Measurements from ENCODE around the gene CSNK1G2.

CSNK1G2 gene

GRCh38 chr19:1941146-1942077, at the start of gene CSNK1G2:
TSS of gene CSNK1G2 (plus strand) at chr19:1941172. CDS start at chr19:1969773, 28,601 bp downstream.
- in situ Hi-C loops (cut with MboI; ENCODE audit: low sequenced_read_pairs): no loop called here

DNA sequence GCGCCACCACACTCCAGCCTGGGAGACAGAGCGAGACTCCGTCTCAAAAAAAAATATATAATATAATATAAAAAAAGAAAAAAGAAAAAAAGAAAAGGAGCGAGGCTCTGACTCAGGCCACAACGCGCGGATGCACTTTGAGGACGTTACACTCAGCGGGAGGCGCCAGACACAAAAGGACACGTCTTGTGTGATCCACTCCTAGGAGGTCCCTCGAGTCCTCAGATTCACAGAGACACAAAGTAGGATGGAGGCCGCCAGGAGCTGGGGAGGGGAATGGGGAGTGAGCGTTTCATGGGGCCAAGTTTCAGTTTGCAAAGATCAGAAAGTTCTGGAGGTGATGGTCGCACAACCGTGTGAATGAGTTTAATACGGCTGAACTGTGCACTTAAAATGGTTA, 47.2 kb upstream of the CSNK1G2 start:
- in situ Hi-C loops (cut with MboI; ENCODE audit: low sequenced_read_pairs): no loop called here

DNA sequence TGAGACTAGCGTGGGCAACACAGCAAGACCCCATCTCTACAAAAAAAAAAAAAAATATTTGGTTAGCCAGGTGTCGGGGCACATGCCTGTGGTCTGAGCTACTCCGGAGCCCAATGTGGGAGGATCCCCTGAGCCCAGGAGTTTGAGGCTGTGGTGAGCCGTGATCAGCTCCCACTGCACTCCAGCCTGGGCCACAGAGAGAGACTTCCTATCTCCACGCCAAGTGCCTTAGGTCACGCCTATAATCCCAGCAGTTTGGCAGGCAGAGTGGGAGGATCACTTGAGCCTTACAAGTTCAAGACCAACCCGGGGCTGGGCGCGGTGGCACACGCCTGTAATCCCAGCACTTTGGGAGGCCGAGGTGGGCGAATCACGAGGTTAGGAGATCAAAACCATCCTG, 44.5 kb upstream of the CSNK1G2 start:
- in situ Hi-C loops (cut with MboI; ENCODE audit: low sequenced_read_pairs): no loop called here

GRCh38 chr19:1901940-1902404, 39.0 kb upstream of the CSNK1G2 start:
- in situ Hi-C loops (cut with MboI; ENCODE audit: low sequenced_read_pairs): no loop called here

- in situ Hi-C loops (cut with MboI; ENCODE audit: low sequenced_read_pairs): no loop called here
Measured at GRCh38 chr19:1902923-1903322, 38.0 kb upstream of the CSNK1G2 start.

- in situ Hi-C loops (cut with MboI; ENCODE audit: low sequenced_read_pairs): no loop called here
Measured at GRCh38 chr19:1904860-1905109, 36.2 kb upstream of the CSNK1G2 start.

DNA sequence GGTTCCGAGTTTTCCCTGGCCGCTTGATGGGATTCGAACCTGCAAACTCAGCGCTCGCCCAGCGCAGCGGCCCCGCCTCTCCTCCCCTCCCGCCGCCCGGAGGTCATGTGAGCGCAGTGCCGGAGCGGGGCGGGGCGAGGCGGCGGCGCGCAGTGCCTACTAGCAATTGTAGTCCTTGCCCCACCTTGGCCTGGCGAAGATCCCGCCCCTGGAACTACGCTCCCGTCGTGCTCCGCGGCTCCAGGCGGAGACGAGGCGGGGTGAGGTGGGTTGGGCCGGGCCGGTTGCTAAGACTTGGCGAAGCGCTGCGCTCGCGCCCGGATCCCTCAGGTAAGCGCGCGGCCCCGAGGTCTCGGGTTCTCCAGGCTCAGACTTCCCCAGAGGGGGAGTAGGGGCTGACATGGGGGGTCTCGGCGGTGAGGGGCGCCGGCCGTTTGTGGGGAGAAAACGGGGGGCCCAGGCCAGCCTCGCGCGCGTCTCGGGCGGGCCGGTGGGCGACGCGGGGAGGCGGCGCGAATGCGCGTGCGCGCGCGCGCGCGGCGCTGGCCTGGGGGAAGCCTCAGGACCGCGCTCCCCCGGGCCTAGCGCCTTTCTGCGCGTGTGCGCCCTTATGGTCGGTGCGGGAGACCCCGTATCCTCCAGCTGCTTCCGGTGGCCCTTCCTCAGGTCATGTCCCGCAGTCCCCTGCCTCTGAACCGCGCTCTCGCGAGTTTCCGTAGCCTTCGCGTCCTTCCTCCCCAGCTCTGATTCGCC, 35.7 kb upstream of the CSNK1G2 start, which contains the start of the genes ADAT3 and SCAMP4:
ADAT3 (plus strand) TSS at position 290 of the 753 bp plus-strand sequence. CDS start 6,649 bp downstream, outside the sequence.
SCAMP4 (plus strand) TSS at position 290 of the 753 bp plus-strand sequence. CDS start 9,621 bp downstream, outside the sequence.
- in situ Hi-C loops (cut with MboI; ENCODE audit: low sequenced_read_pairs): no loop called here

DNA sequence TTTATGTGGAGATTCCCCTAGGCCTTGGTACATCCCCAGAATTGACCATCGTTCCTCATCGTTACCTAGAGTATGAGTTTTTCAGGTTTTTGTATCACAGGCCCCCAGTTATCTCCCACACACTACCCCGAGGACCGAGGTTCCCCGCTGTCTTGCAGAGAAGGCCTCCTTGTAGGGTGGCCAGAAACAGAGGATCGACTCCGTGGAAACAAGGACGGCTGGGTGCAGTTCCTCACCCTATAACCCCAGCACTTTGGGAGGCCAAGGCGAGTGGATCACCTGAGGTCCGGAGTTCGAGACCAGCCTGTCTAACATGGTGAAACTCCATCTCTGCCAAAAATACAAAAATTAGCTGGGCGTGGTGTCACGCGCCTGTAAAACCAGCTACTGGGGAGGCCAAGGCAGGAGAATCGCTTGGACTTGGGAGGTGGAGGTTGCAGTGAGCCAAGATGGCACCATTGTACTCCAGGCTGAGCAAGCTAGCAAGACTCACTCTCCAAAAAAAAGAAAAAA, 35.1 kb upstream of the CSNK1G2 start:
- in situ Hi-C loops (cut with MboI; ENCODE audit: low sequenced_read_pairs): no loop called here

GRCh38 chr19:1906985-1907562, 33.9 kb upstream of the CSNK1G2 start:
- in situ Hi-C loops (cut with MboI; ENCODE audit: low sequenced_read_pairs): no loop called here

DNA sequence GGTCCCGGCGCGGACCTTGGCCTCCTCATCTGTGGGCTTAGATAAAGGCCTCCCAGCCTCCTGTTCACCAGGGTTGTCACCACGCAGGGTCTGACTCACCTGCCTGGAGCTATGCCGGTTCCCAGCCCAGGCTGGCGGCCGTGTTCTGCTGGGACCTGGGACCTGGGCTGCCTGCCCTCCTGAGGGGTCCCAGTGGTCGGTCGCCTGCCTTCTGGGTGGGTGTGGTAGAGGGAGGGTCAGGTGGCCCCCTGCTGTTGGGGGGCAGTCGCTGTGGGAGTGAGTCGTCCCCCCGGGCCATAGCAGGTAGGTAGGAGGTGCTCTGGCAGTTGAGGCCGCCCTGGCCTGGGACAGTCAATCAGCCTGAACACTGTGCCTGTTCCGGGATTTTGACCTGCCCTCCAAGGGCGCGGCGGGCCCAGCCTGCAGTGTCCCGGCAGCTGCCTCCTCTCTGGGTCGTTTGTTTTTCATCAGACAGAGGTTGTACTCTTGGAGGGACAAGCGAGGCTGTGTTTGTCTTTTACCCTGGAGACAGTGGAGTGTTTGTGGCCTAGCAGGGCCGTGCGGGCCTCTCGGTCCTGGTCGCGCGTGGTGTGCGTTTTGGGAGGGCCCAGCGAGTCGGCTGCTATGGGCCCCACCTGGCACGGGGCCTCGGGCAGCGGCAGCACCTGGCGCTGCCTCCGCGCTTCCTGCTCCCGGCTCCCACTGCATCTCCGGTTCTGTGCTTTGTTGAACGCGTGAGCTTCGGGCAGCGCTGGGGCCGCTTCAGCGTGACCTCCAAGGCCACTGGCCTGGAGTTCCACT, 33.2 kb upstream of the CSNK1G2 start:
- in situ Hi-C loops (cut with MboI; ENCODE audit: low sequenced_read_pairs): no loop called here

DNA sequence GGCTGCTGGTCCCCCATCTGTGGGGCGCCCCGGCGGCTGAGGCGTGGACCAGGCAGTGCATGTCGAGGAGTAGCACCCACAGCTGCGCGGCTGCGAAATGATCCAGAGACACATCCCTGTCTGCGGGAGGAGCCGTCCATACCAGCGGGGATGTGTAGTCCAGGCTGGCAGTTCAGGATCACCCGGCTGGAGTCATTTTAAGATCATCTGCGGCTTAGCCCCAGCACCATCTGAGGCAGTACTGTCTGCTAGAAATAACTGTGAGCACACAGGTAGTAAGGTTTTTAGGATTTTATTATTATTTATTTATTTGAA, 32.7 kb upstream of the CSNK1G2 start:
- in situ Hi-C loops (cut with MboI; ENCODE audit: low sequenced_read_pairs): no loop called here

DNA sequence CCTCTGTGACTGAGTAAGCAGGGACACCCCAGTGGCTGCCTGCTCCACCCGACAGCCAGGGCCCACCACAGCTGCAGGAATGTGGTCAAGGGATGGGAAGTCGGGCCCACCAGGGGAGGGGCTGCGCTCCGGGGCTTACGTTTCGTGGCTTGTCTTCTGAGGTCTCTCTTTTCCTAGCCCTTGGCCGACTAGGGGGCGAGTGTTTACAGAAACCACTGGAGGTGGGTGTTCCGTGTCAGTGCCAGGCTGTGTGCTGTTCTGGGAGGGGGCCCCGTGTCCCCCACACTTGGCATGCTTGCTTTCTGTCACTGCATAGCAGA, 31.3 kb upstream of the CSNK1G2 start:
- in situ Hi-C loops (cut with MboI; ENCODE audit: low sequenced_read_pairs): no loop called here

GRCh38 chr19:1910177-1910576, 30.8 kb upstream of the CSNK1G2 start:
- in situ Hi-C loops (cut with MboI; ENCODE audit: low sequenced_read_pairs): no loop called here

DNA sequence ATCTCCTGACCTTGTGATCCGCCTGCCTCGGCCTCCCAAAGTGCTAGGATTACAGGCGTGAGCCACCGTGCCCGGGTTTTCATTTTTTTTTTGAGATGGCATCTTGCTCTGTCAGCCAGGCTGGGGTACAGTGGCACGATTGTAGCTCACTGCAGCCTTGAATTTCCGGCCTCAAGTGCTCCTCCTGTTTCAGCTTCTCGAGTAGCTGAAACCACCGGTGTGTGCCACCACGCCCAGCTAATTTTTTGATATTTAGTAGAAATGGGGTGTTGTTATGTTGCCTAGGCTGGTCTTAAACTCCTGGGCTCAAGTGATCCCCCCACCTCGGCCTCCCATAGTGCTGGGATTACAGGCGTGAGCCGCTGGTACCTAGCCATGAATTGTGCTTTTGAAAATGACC, 29.9 kb upstream of the CSNK1G2 start:
- in situ Hi-C loops (cut with MboI; ENCODE audit: low sequenced_read_pairs): no loop called here

DNA sequence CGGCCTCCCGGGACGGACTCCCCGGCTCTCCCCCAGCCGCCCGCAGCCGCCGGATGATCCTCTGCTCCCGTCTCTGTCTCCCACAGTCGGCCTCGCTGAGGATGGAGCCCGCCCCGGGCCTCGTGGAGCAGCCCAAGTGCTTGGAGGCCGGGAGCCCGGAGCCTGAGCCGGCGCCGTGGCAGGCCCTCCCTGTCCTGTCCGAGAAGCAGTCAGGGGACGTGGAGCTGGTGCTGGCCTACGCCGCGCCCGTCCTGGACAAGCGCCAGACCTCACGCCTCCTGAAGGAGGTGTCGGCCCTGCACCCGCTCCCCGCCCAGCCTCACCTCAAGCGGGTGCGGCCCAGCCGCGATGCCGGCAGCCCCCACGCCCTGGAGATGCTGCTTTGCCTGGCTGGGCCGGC, 29.0 kb upstream of the CSNK1G2 start:
- in situ Hi-C loops (cut with MboI; ENCODE audit: low sequenced_read_pairs): no loop called here

GRCh38 chr19:1912760-1913505, 28.0 kb upstream of the CSNK1G2 start:
- in situ Hi-C loops (cut with MboI; ENCODE audit: low sequenced_read_pairs): no loop called here

DNA sequence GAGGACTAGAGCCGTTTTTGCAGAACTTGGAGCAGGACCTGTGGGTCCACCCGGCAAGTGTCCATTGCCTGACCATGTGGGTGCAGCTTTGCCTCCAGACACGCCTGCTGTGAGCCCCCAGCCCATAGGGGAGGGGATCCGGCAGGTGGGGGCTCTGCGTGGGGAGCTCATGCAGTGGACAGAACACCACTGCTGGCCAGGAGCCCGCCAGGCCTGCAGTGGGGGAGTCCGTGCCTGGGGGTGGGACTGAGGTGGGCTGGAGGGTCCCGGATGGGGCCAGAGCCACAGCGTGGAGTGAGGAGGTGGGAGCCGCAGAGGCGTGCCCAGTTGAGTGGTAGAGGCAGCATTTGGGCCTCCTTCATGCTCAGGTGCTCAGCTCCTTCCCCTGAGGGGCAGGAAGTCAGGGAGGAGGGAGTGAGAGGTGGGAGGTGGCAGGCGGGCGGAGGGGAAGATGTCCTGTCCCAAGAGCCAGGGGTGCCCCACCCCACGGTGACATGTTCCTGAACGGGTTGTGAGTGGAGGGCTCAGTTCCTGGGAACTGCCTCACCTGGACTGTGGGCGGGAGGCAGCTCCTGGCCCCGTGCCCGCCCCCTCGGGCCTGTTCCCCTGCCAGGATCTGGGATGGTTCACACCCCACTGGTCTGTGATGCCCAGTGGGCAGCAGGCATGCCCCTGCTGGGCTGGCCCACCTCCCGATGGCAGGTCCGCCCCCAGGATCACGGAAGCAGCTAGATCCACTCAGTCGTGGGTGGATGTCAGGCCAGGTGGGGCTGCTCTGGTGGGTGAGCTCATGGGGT, 27.0 kb upstream of the CSNK1G2 start:
- in situ Hi-C loops (cut with MboI; ENCODE audit: low sequenced_read_pairs): no loop called here

- in situ Hi-C loops (cut with MboI; ENCODE audit: low sequenced_read_pairs): no loop called here
Measured at GRCh38 chr19:1914826-1915341, 26.1 kb upstream of the CSNK1G2 start.

GRCh38 chr19:1917146-1917545, 23.8 kb upstream of the CSNK1G2 start:
- in situ Hi-C loops (cut with MboI; ENCODE audit: low sequenced_read_pairs): no loop called here
